Lung (tissue), 12 donors: ENCODE results near the gene FGR. TPM values are rescaled to one million over a fixed set of nuclear protein-coding genes. Genes with fewer than 3 reads are reported as not detected.
A peak's percentile ranks its signal among the peaks of the same experiment; 100 is the strongest.

Experiments used
- ATAC-seq: fragments of 200-7000 bp; cut with Tn5 transposase; one replicate; pipeline ENCODE4 v1.9.1; 2020; ENCODE audit warnings: moderate number of reproducible peaks; ENCODE audit not compliant: insufficient read depth, low FRiP score
- DNase-seq, 3 donors: peaks; one replicate each; pipeline ENCODE4 v3.0.0-alpha.2; 2013 to 2017
- H3K27ac ChIP-seq, 2 donors: one replicate each; pipeline ENCODE4 v1.5.1; 2013; ENCODE audit warnings: mild to moderate bottlenecking in 2 of 2, moderate library complexity in 2 of 2, control low read depth in 1 of 2, inconsistent platforms in 1 of 2, low read depth in 1 of 2, low read length in 1 of 2
- H3K27me3 ChIP-seq, 3 donors: one replicate each; pipeline ENCODE4 v1.5.1; 2013; ENCODE audit warnings: low read length in 2 of 3; ENCODE audit not compliant: control insufficient read depth in 3 of 3, insufficient read depth in 3 of 3
- H3K36me3 ChIP-seq, 4 donors: one replicate each; pipeline ENCODE4 v1.5.1; 2013; ENCODE audit warnings: low read length in 4 of 4, mild to moderate bottlenecking in 1 of 4, moderate library complexity in 1 of 4; ENCODE audit not compliant: control insufficient read depth in 4 of 4, insufficient read depth in 4 of 4
- H3K4me1 ChIP-seq, 5 donors: one replicate each; pipeline ENCODE4 v1.5.1; 2013; ENCODE audit warnings: low read length in 5 of 5, mild to moderate bottlenecking in 2 of 5, moderate library complexity in 1 of 5; ENCODE audit not compliant: control insufficient read depth in 5 of 5, insufficient read depth in 5 of 5
- H3K4me3 ChIP-seq: one replicate; pipeline ENCODE4 v1.5.1; 2013; ENCODE audit warnings: mild to moderate bottlenecking, control low read depth, moderate library complexity
- H3K9ac ChIP-seq, 2 donors: one replicate each; pipeline ENCODE4 v1.5.1; 2013; ENCODE audit warnings: low read length in 2 of 2, control low read depth in 1 of 2; ENCODE audit not compliant: insufficient read depth in 1 of 2
- H3K9me3 ChIP-seq, 4 donors: one replicate each; pipeline ENCODE4 v1.5.1; 2013; ENCODE audit warnings: low read length in 3 of 4, mild to moderate bottlenecking in 1 of 4, moderate library complexity in 1 of 4; ENCODE audit not compliant: control insufficient read depth in 4 of 4, insufficient read depth in 3 of 4
- CTCF ChIP-seq: IDR thresholded peaks from 2 replicates; pipeline ENCODE4 v1.5.1; 2012; ENCODE audit warnings: mild to moderate bottlenecking; ENCODE audit errors: control extremely low read depth, extremely low read depth
- WGBS, 2 donors: extraction: QIAGEN DNeasy Blood & Tissue Kit; methylation state at CpG; one replicate each; pipeline ENCODE4 v1.1.7; 2013; 5-methylcytosine and 5-hydroxymethylcytosine counted together
- polyA plus RNA-seq, 2 donors: library from polyadenylated mRNA; stranded (reverse); fragments of 200-250 nt; gene quantifications; one replicate each; pipeline ENCODE4 v1.2.1, GENCODE V29; 2013
- total RNA-seq, 2 donors: library from RNA; depleted of rRNA in 1 of 2; stranded (reverse); fragments of >200 nt in 1 of 2; gene quantifications; one replicate each; pipeline ENCODE4 v1.2.1, GENCODE V29; 2014 to 2021
- donor health status: control.
- donor health status: control.
- donor health status: Bipolar disorder and iron deficiency.
- donor health status: healthy.
- donor health status: DM: yes; HTN: yes; CAD: no.

FGR gene
- total and polyA plus RNA-seq, 4 donors: 26.6 to 403 (median 111) TPM

- no peak overlapping the region for H3K27ac ChIP-seq
- DNase-seq: no peak
- no peaks in the 10 kb centered on the region for H3K36me3 ChIP-seq
- H3K9me3 ChIP-seq: peaks cover 0 to 8% (median 1%) of the 10 kb centered on the region in 4 donors
- no peak for TF ChIP-seq CTCF
- no peaks in the 10 kb centered on the region for H3K27me3 ChIP-seq
- ATAC-seq: no peak
- H3K4me1 ChIP-seq: no peaks in the 10 kb centered on the region
- H3K4me3 ChIP-seq: no peak overlapping the region
- H3K9ac ChIP-seq: no peak overlapping the region
Measured at GRCh38 chr1:27678747-27679146, 43.8 kb upstream of the FGR start.

GRCh38 chr1:27676410-27676809 lies 41.4 kb upstream of the FGR start:
- H3K9ac ChIP-seq: no peak overlapping the region
- H3K4me3 ChIP-seq: no peak overlapping the region
- WGBS, 2 donors: 94 to 100% methylated on average over 1 of the region's 1 CpG
- no peak for DNase-seq
- peaks cover 0 to 3% (median 0%) of the 10 kb centered on the region in 4 donors for H3K9me3 ChIP-seq
- H3K36me3 ChIP-seq: no peaks in the 10 kb centered on the region
- TF ChIP-seq CTCF: no peak
- H3K27me3 ChIP-seq: no peaks in the 10 kb centered on the region
- no peak overlapping the region for H3K27ac ChIP-seq
- H3K4me1 ChIP-seq: peaks cover 0 to 13% (median 5%) of the 10 kb centered on the region in 5 donors
- no peak for ATAC-seq

- Histone ChIP-seq H3K27me3 (no peaks in the 10 kb centered on the region), H3K9ac (peak overlapping the region; percentile 29 to 66), H3K27ac (peak overlapping the region; percentile 71 to 90), H3K4me3 (no peak overlapping the region), H3K9me3 (no peaks in the 10 kb centered on the region), H3K36me3 (no peaks in the 10 kb centered on the region), H3K4me1 (peaks cover 0 to 18% (median 10%) of the 10 kb centered on the region in 5 donors)
- no peak for TF ChIP-seq CTCF
- ATAC-seq: no peak
- DNase-seq: no peak
Measured at GRCh38 chr1:27672750-27673112, 37.7 kb upstream of the FGR start.
